IPS-NIHi11 (cell line): ENCODE results near the gene PSD4.

Experiments
- DNase-seq: peaks from one replicate; pipeline ENCODE4 v3.0.0; 2012; ENCODE audit warnings: mixed read lengths, low spot score

PSD4 gene

DNA sequence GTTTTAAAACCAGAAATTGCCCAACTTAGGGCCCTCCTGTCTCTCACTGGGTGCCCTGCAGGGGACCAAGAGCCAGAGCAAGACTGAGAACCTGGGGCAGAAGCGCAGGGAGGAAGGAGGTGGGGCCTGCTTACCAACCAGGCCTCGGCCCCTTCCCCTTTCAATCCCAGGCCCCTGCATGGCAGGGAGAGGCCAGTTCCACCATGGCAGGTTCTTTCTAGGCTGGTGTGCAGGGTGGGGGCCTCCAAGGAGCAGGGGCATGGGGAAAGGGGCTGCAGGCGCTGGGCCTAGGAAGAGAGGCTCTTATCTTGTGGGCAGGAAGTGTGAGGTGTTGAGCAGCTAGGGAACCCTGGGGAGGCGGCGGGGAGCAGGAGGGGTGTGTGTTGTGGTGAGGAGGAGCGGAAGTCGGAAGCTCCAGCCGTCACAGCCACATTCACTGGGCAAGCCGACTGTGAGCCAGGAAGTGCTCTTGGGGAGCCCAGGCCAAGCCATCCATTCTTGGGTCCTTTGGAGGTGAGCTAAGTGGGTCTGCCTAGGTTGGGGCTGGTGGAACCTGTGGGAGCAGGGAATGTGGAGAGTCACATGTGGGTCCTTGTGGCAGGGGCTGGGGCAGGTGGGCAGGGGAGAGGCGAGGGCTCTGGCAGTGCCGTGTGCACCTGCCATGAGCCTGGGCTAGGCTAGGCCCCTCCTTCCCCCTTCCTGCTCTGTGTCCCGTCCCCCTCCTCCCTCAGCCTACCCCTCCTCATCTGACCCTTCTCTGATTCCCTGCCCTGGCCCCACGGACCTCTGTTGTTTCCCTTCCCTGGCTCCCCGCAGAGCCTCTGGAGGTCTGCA lies at the start of gene PSD4:
Gene PSD4, plus strand, starts transcription at position 430 of the 834 bp plus-strand sequence. CDS start 8,486 bp downstream, outside the sequence.
- no peak for DNase-seq

DNA sequence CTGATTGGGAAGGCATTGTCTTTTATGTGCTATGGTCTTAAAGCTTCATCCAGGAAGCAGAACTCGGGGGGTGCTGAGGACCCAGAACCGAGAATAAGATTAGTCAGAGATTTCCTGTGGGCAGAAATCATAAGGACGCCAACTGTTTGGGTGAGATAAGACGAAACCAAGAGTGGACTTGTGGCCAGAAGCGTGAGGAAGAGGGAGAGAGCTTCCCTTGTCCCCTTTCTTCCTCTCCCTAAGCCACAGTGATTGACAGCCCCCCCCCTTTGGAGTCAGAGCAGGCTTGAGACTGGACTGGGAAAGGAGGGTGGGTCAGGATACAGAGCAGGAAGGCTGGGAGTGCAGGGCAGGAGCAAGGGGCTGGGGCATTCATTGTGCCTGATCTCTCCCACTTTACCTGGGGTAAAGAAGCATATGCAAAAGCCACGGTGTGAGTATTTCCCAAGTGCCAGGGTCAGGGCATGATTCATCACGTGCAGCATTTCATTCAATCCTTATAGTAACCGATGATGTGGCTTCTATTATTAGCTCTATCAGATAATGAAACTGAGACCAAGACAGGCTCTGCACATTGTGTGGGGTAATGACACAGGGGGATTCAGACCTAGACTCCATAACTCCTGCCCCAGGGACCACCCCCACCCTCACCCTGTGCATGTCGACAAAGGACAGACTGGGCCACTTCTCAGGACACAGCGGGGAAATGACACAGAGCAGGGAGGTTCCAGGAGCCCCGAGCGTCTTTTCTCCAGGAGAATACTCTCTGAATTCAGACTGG lies 49.4 kb upstream of the PSD4 start:
- DNase-seq, result no peak

GRCh38 chr2:113124984-113125855 lies 48.6 kb upstream of the PSD4 start:
- DNase-seq, result no peak

DNA sequence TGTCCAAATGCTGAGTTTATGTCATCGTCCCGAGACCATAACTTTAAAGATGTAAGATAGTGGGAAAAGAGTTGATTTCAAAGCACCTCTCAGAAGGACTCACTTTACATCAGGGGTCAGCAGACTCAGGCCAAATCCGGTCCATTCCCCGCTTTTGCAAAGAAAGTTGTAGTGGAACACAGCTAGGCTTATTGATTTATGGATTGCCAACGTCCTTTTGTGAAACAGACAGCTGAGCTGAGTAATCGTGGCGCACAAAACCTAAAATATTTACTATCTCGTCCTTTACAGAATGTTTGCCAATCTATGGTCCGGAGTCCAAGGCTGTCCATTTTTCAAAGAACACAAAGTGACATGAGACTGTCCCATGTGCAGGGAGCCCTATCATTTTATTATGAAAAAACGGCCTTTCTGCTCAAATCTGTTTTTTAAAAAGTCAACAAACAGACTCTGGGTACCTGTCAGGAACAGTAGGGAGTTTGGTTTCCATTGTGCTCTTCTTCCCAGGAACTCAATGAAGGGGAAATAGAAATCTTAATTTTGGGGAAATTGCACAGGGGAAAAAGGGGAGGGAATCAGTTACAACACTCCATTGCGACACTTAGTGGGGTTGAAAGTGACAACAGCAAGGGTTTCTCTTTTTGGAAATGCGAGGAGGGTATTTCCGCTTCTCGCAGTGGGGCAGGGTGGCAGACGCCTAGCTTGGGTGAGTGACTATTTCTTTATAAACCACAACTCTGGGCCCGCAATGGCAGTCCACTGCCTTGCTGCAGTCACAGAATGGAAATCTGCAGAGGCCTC lies 46.7 kb upstream of the PSD4 start, which contains the start of gene IL1RN:
Gene IL1RN, plus strand, starts transcription at position 754 of the 801 bp plus-strand sequence. Its CDS starts 27 bp downstream, at position 781.
- no peak for DNase-seq

GRCh38 chr2:113127646-113128570 lies 45.9 kb upstream of the PSD4 start:
- DNase-seq, result no peak

DNA sequence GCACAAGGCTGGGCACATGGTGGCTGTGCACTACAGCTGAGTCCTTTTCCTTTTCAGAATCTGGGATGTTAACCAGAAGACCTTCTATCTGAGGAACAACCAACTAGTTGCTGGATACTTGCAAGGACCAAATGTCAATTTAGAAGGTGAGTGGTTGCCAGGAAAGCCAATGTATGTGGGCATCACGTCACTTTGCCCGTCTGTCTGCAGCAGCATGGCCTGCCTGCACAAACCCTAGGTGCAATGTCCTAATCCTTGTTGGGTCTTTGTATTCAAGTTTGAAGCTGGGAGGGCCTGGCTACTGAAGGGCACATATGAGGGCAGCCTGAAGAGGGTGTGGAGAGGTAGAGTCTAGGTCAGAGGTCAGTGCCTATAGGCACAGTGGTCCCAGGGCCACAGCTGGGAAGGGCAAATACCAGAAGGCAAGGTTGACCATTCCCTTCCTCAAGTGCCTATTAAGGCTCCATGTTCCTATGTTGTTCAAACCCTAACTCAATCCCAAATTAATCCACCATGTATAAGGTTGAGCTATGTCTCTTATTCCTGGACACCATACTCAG lies 44.2 kb upstream of the PSD4 start:
- no peak for DNase-seq

DNA sequence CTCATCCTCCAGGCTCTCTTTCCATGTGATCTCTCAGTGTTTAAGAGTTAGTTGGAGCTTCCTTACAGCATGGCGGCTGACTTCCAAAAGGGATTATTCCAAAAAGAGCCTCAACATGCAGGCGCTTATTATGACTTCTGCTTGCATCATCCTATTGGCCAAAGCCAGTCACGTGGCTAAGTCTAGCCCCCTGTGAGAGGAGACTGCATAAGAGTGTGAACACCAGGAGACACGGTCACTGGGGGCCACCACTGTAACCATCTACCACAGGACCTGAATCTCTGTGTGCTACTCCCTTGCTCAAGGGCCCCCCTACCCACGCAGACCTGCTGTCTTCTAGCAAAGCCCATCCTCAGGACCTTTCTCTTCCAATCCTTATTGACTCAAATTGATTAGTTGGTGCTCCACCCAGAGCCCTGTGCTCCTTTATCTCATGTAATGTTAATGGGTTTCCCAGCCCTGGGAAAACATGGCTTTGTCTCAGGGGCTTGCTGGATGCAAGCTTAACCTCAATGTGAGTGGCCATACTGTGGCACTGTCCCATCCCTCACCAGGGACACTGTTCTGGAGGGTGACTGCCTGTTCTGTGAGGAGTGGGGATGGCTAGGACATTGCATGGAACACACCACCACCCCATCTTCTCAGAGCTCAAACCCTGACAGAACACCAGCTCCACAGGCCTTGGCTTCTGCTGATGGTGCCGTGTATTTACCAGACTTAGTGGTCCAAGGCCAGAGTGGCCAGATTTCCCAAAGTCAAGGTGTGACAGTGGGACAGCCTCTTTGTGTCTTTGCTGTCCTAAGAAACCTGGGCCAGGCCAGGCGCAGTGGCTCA lies 42.2 kb upstream of the PSD4 start:
- no peak for DNase-seq

- no peak for DNase-seq
Measured at GRCh38 chr2:113132414-113133021, 41.3 kb upstream of the PSD4 start.

GRCh38 chr2:113133704-113134598 lies 39.8 kb upstream of the PSD4 start:
- DNase-seq, result no peak

- no peak for DNase-seq
Measured at GRCh38 chr2:113134717-113135116, 39.1 kb upstream of the PSD4 start.

DNA sequence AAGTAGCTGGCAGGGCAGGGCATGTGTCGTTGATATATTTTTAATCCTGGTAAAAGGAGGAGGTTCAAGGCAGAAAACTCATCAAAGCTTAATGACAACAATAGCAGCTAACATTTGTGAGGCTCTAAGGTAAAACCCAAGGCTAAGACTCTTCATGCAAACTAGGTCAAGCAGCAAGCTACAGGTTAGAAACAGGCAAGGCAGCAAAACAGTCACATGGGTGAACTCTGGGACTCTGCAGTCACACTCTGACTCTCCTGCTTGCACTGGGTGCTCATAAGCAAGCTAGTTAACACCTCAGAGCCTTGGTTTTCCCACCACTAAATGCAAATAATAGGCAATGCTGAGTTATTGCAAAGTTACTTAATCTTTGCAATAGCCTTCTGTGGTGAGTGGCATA lies 38.5 kb upstream of the PSD4 start:
- no peak for DNase-seq

DNA sequence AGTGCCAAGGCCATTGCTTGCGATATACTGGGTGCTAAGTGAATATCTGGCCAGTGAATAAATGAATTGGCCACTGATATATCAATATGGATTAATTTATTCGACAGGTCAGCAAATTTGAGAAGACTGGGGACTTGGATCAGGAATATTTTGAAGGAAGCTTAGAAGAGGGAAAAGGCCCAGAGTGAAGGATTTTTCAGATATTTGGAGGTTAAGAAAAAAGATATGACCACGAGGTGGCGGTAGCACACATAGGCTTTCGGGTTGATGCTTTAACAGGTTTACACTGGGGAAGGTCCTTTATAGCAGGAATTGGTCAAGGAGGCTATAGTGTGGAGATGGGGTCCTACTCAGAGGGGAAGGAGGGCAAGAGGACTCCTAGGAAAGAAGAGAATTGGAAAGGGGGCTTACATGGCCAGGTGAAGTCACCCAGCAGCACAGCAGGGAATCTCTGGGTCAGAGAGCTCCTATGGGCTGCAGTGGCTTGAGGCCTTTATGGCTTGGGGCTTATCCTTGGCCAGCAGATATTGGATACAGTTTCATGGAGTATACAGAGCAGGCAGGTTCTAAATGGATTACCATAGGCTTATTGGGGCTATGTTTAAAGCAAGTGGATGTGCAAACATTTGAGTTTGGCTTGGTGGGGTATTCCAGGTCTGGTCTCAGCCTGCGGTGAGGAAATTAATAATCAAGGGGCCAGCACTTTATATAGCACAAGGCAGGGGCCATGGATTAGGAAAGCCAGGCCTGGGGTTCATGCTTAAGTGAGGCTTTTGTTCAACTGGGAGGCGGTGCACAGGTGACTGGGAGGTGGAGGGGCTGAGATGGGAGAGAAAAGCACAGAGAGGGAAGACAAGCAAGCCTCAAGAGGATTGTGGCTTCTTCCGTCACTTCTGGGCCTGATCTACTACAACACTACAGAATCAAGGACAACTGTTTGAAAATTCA lies 36.7 kb upstream of the PSD4 start:
- DNase-seq, result peak; percentile 63

DNA sequence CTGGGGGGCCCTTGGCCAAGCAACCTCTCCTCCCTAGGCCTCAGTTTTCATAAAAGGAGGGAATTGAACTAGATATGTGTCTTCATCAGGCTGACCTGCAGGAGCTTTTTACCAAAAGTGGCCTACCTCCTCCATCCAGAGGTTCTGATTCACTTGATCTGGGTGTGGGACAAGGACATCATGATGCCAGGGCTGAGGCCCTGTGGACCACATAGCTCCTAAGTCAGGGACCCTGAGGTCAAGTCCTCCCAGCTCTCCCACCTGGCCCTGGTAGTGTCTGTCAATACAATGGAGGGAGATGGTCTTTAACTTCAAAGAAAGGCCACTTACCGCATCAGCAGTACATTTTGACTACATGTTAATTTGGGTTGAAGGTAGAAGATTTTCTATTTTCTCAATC lies 35.9 kb upstream of the PSD4 start:
- DNase-seq, result no peak

DNA sequence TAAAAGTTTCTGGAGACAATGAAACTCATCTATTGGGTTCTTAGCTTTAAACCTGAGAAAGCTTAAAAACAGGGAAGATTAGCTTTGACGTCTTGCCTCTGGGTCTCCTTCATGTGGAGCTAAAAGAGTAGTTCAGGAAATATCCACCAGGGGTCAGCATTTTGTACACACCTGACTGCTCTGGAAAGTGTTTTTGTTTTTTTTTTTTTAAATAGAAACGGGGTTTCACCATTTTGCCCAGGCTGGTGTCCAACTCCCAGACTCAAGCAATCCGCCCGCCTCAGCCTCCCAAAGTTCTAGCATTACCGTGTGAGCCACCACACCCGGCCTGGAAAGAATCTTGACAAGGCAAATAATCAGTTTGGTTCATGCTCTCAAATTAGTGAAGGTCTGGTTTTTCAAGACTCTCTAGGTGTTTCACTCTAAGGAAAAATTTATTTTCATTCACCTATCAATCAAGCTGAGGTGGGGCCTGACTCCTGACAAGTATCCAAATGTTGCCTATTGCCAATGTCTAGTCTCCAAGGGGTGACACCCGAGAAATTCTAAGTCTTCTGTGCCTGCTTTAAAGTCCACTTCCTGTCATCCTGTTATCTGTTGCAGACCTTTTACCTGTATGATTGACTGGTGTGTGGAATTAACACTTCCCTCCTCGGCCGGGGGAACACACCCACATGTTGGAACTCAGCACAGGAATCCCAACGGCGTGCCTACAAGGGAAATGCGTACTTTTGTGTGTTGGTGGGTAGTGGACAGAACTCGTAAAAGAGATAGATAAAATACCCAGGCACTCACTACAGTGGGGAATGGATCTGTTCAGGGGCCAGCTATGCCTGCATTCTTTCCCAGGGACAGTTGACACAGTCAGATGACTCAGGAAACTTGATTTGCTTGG lies 35.1 kb upstream of the PSD4 start:
- DNase-seq, result peak; percentile 72

GRCh38 chr2:113141451-113141850 lies 32.3 kb upstream of the PSD4 start:
- no peak for DNase-seq
